PC-3 (cell line): Measurements from ENCODE around the gene ACOXL. TPM values are rescaled to one million over a fixed set of nuclear protein-coding genes. Genes with fewer than 3 reads are reported as not detected.

Experiments used
- ATAC-seq: fragments of 200-7000 bp; cut with Tn5 transposase; 2 replicates; pipeline ENCODE4 v1.9.1; 2020; ENCODE audit warnings: mild to moderate bottlenecking, moderate library complexity
- BruUV-seq: library from RNA; stranded (reverse); fragments of 400-500 nt; replicated peaks from 2 replicates; lab custom pipeline; 2021; lab: Mats Ljungman, UMichigan
- CTCF ChIA-PET: fragments of 300-600 bp; sonication (Branson Sonifier 250); formaldehyde crosslinking; loops from one replicate; lab custom pipeline; 2022; ENCODE audit warnings: antibody characterized with exemption; lab: Charles Lee
- POLR2A ChIA-PET: fragments of 300-600 bp; sonication (Branson Sonifier 250); formaldehyde crosslinking; loops from one replicate; lab custom pipeline; 2022; ENCODE audit warnings: antibody characterized with exemption; ENCODE audit not compliant: unreplicated experiment; lab: Charles Lee
- DNase-seq: peaks from one replicate; pipeline ENCODE4 v3.0.0-alpha.2; 2015
- H2AFZ ChIP-seq: fragments of 300-600 bp; sonication (generic); 2 replicates; pipeline ENCODE4 v1.6.0; 2016; ENCODE audit warnings: antibody characterized with exemption, low read length
- H3F3A ChIP-seq: fragments of 300-600 bp; sonication (generic); one replicate; pipeline ENCODE4 v1.6.0; 2017; ENCODE audit warnings: antibody characterized with exemption, low read length, control low read depth, mild to moderate bottlenecking; ENCODE audit not compliant: unreplicated experiment
- H3K27ac ChIP-seq: fragments of 300-600 bp; sonication (generic); 2 replicates; pipeline ENCODE4 v1.5.1; 2016; ENCODE audit warnings: mild to moderate bottlenecking, low read length
- H3K27me3 ChIP-seq: fragments of 300-600 bp; sonication (generic); 2 replicates; pipeline ENCODE4 v1.6.1; 2016; ENCODE audit warnings: low read length, mixed read lengths
- H3K36me3 ChIP-seq: fragments of 300-600 bp; sonication (generic); 2 replicates; pipeline ENCODE4 v1.6.1; 2016; ENCODE audit warnings: low read depth, mixed run types, low read length, mixed read lengths
- H3K4me1 ChIP-seq: fragments of 300-600 bp; sonication (generic); 2 replicates; pipeline ENCODE4 v1.5.1; 2016; ENCODE audit warnings: low read length; ENCODE audit not compliant: insufficient read depth
- H3K4me2 ChIP-seq: fragments of 300-600 bp; sonication (generic); 2 replicates; pipeline ENCODE4 v1.6.0; 2016; ENCODE audit warnings: low read length
- H3K4me3 ChIP-seq: fragments of 300-600 bp; sonication (generic); 2 replicates; pipeline ENCODE4 v1.5.1; 2016; ENCODE audit warnings: mild to moderate bottlenecking, low read length, mixed read lengths
- H3K79me2 ChIP-seq: fragments of 300-600 bp; sonication (generic); 2 replicates; pipeline ENCODE4 v1.6.1; 2017; ENCODE audit warnings: low read length, mixed read lengths
- H3K9ac ChIP-seq: fragments of 300-600 bp; sonication (generic); 2 replicates; pipeline ENCODE4 v1.6.0; 2016; ENCODE audit warnings: mild to moderate bottlenecking, low read length
- H3K9me2 ChIP-seq: fragments of 300-600 bp; sonication (generic); replicated peaks from 2 replicates; pipeline ENCODE4 v1.6.1; 2016; ENCODE audit warnings: mixed run types, low read length, mixed read lengths
- H3K9me3 ChIP-seq: fragments of 300-600 bp; sonication (generic); 2 replicates; pipeline ENCODE4 v1.6.1; 2016; ENCODE audit warnings: low read length, mixed read lengths
- H4K20me1 ChIP-seq: fragments of 300-600 bp; sonication (generic); 2 replicates; pipeline ENCODE4 v1.6.1; 2016; ENCODE audit warnings: low read length, mixed read lengths
- CTCF ChIP-seq: fragments of 300-600 bp; sonication (generic); conservative IDR thresholded peaks from 2 replicates; pipeline ENCODE4 v1.5.1; 2017; ENCODE audit warnings: antibody characterized with exemption, low read depth, mild to moderate bottlenecking, low read length
- EZH2 ChIP-seq: fragments of 300-600 bp; sonication (generic); IDR thresholded peaks from one replicate; pipeline ENCODE4 v1.6.1; 2017; ENCODE audit warnings: antibody characterized with exemption, mild to moderate bottlenecking, low read length; ENCODE audit not compliant: unreplicated experiment
- EZH2phosphoT487 ChIP-seq: fragments of 300-600 bp; sonication (generic); IDR thresholded peaks from 2 replicates; pipeline ENCODE4 v1.6.1; 2018; ENCODE audit warnings: mild to moderate bottlenecking, antibody characterized with exemption, low read length, borderline replicate concordance
- intact Hi-C: fragments of 100-400 bp; cut with micrococcal nuclease; formaldehyde crosslinking; loops from 2 replicates; pipeline ENCODE4 v1.9.0; 2023
- total RNA-seq: library from RNA; depleted of rRNA; stranded (reverse); fragments of >200 nt; gene quantifications from 2 replicates; pipeline ENCODE4 v1.2.3, GENCODE V29; 2014

The ACOXL gene
- total RNA-seq, 1 experiment from 2014 or later: 16.3 TPM

GRCh38 chr2:111024496-111024895 is 292.1 kb downstream of the ACOXL start:
- no peaks in the 10 kb centered on the region for H3K27me3 ChIP-seq
- no peaks in the 10 kb centered on the region for H3K9me2 ChIP-seq
- no peak for TF ChIP-seq EZH2phosphoT487
- no peak for TF ChIP-seq EZH2
- TF ChIP-seq CTCF: no peak
- no peak overlapping the region for H3K9ac ChIP-seq
- BruUV-seq: no TSS peak
- no peak overlapping the region for H2AFZ ChIP-seq
- no peaks in the 10 kb centered on the region for H3K36me3 ChIP-seq
- no peaks in the 10 kb centered on the region for H3F3A ChIP-seq
- ATAC-seq: no peak
- H3K4me1 ChIP-seq: peaks cover 8% of the 10 kb centered on the region
- POLR2A ChIA-PET: no interaction called here
- H3K9me3 ChIP-seq: no peaks in the 10 kb centered on the region
- no peak overlapping the region for H3K4me3 ChIP-seq
- no peak for DNase-seq
- CTCF ChIA-PET: no interaction called here
- H3K27ac ChIP-seq: no peak overlapping the region
- H3K79me2 ChIP-seq: no peaks in the 10 kb centered on the region
- H3K4me2 ChIP-seq: no peak overlapping the region
- H4K20me1 ChIP-seq: no peaks in the 10 kb centered on the region
- intact Hi-C loops: no loop called here

- Histone ChIP-seq H3K4me3 (no peak overlapping the region), H3F3A (no peaks in the 10 kb centered on the region), H2AFZ (no peak overlapping the region), H3K4me2 (no peak overlapping the region), H3K27me3 (no peaks in the 10 kb centered on the region), H3K4me1 (peaks cover 16% of the 10 kb centered on the region), H3K36me3 (no peaks in the 10 kb centered on the region), H3K9me2 (no peaks in the 10 kb centered on the region), H3K79me2 (no peaks in the 10 kb centered on the region), H3K9me3 (no peaks in the 10 kb centered on the region), H4K20me1 (no peaks in the 10 kb centered on the region), H3K27ac (no peak overlapping the region), H3K9ac (no peak overlapping the region)
- ChIA-PET POLR2A (no interaction called here), CTCF (no interaction called here)
- no TSS peak for BruUV-seq
- ATAC-seq (no peak), DNase-seq (no peak)
- no peak for TF ChIP-seq EZH2
- TF ChIP-seq EZH2phosphoT487: no peak
- TF ChIP-seq CTCF: no peak
- intact Hi-C loops: no loop called here
Observed at GRCh38 chr2:111025288-111025687, 292.9 kb downstream of the ACOXL start.

- intact Hi-C loops: loop anchor here (1.0 kb wide), 1 partner anchor 94 kb away; no protein-coding TSS in a partner anchor
- TF ChIP-seq EZH2 (no peak), EZH2phosphoT487 (no peak), CTCF (peak; percentile 78)
- Histone ChIP-seq H3K36me3 (no peaks in the 10 kb centered on the region), H3K4me3 (no peak overlapping the region), H3K27me3 (no peaks in the 10 kb centered on the region), H3K79me2 (no peaks in the 10 kb centered on the region), H3K4me1 (peaks cover 44% of the 10 kb centered on the region), H3K27ac (no peak overlapping the region), H3K9ac (no peak overlapping the region), H3F3A (no peaks in the 10 kb centered on the region), H3K9me2 (no peaks in the 10 kb centered on the region), H4K20me1 (no peaks in the 10 kb centered on the region), H2AFZ (no peak overlapping the region), H3K4me2 (no peak overlapping the region), H3K9me3 (no peaks in the 10 kb centered on the region)
- ChIA-PET CTCF (no interaction called here), POLR2A (interaction anchor here (0.6 kb wide), 1 partner anchor 139 kb away, joined by 3 read pairs; no protein-coding TSS in a partner anchor)
- peak; percentile 38; the same call in 1 of the 2 replicates for ATAC-seq
- no TSS peak for BruUV-seq
- DNase-seq: peak; percentile 45
Observed at GRCh38 chr2:111028720-111029119, 296.3 kb downstream of the ACOXL start.
